ENCODE data around the gene LYRM1.

The LYRM1 gene

GRCh38 chr16:20900299-20901067 is at the start of gene LYRM1, which contains the start of gene DCUN1D3:
Gene LYRM1, plus strand, starts transcription at chr16:20900771. Its CDS starts 14,785 bp downstream, at chr16:20915556.
Gene DCUN1D3, minus strand, starts transcription at chr16:20900358. Its CDS starts 37,820 bp downstream, at chr16:20862538.
- H3K9me3 ChIP-seq, result no peaks in the 10 kb centered on the region
- intact Hi-C loops (cut with DNase I; ENCODE audit: low total_unique reads), result loop anchor here (5.0 to 10.0 kb wide), 2 partner anchors 33 to 1774 kb away; no protein-coding TSS in a partner anchor
- no peaks in the 10 kb centered on the region for H3K27me3 ChIP-seq
- H3K4me3 ChIP-seq, result peak within 1 kb of the TSS; percentile 63 to 78
- peak in 1 of 2 experiments; percentile 4 for TF ChIP-seq CTCF (IDR thresholded peaks at IDR 0.05)
- peak within 1 kb of the TSS; percentile 96 to 98 for H3K27ac ChIP-seq
- peaks cover 0 to 79% (median 62%) of the 10 kb centered on the region in 4 donors for H3K4me1 ChIP-seq
- DNase-seq, result peak; percentile 99
- H3K36me3 ChIP-seq, result peaks cover 0 to 8% (median 7%) of the 10 kb centered on the region in 3 donors

- no peak overlapping the region for H3K4me3 ChIP-seq
- H3K27ac ChIP-seq, result peak overlapping the region; percentile 75 to 76
- no peak for DNase-seq
- intact Hi-C loops (cut with DNase I; ENCODE audit: low total_unique reads), result loop anchor here (2.0 kb wide), 1 partner anchor 232 kb away; no protein-coding TSS in a partner anchor
- H3K4me1 ChIP-seq, result peaks cover 3 to 53% (median 42%) of the 10 kb centered on the region in 4 donors
- H3K9me3 ChIP-seq, result no peaks in the 10 kb centered on the region
- peaks cover 4 to 7% (median 7%) of the 10 kb centered on the region in 3 donors for H3K36me3 ChIP-seq
- H3K27me3 ChIP-seq, result no peaks in the 10 kb centered on the region
- no peak for TF ChIP-seq CTCF (IDR thresholded peaks at IDR 0.05)
These were observed 49.6 kb upstream of the LYRM1 start for GRCh38 chr16:20850981-20851380.

- intact Hi-C loops (cut with DNase I; ENCODE audit: low total_unique reads), result loop anchor here (2.0 kb wide), 1 partner anchor 231 kb away; no protein-coding TSS in a partner anchor
- H3K4me1 ChIP-seq, result peaks cover 6 to 59% (median 42%) of the 10 kb centered on the region in 4 donors
These were observed 49.0 kb upstream of the LYRM1 start for GRCh38 chr16:20851601-20852000.

GRCh38 chr16:20853143-20853542 is 47.4 kb upstream of the LYRM1 start:
- no peaks in the 10 kb centered on the region for H3K9me3 ChIP-seq
- intact Hi-C loops (cut with DNase I; ENCODE audit: low total_unique reads), result no loop called here
- TF ChIP-seq CTCF (IDR thresholded peaks at IDR 0.05), result no peak
- H3K27me3 ChIP-seq, result no peaks in the 10 kb centered on the region
- DNase-seq, result no peak
- peaks cover 9 to 74% (median 45%) of the 10 kb centered on the region in 4 donors for H3K4me1 ChIP-seq
- H3K36me3 ChIP-seq, result peaks cover 4 to 7% (median 7%) of the 10 kb centered on the region in 3 donors
- no peak overlapping the region for H3K4me3 ChIP-seq
- peak overlapping the region; percentile 75 to 76 for H3K27ac ChIP-seq

More at GRCh38 chr16:20851601-20852000, 49.0 kb upstream of the LYRM1 start:
- DNase-seq, result peak; percentile 90 to 93
- Histone ChIP-seq H3K27ac (peak overlapping the region; percentile 75 to 76), H3K4me3 (no peak overlapping the region), H3K36me3 (peaks cover 4 to 7% (median 7%) of the 10 kb centered on the region in 3 donors), H3K9me3 (no peaks in the 10 kb centered on the region), H3K27me3 (no peaks in the 10 kb centered on the region)
- no peak for TF ChIP-seq CTCF (IDR thresholded peaks at IDR 0.05)

GRCh38 chr16:20853981-20854620 is 46.5 kb upstream of the LYRM1 start:
- no peaks in the 10 kb centered on the region for H3K9me3 ChIP-seq
- peaks cover 4 to 7% (median 7%) of the 10 kb centered on the region in 3 donors for H3K36me3 ChIP-seq
- H3K27ac ChIP-seq, result peak overlapping the region; percentile 75 to 76
- no peak overlapping the region for H3K4me3 ChIP-seq
- intact Hi-C loops (cut with DNase I; ENCODE audit: low total_unique reads), result no loop called here
- H3K4me1 ChIP-seq, result peaks cover 9 to 78% (median 48%) of the 10 kb centered on the region in 4 donors
- DNase-seq, result no peak
- TF ChIP-seq CTCF (IDR thresholded peaks at IDR 0.05), result no peak
- H3K27me3 ChIP-seq, result no peaks in the 10 kb centered on the region

Measured in tibial artery (tissue), 4 donors.